Transverse colon (tissue), 4 donors: Measurements from ENCODE around the gene LPIN1. TPM values are rescaled to one million over a fixed set of nuclear protein-coding genes. Genes with fewer than 3 reads are reported as not detected.

ENCODE experiments used
- DNase-seq: peaks from one replicate; pipeline ENCODE4 v3.0.0-alpha.2; 2019
- H3K27ac ChIP-seq, 4 donors: fragments of 200-600 bp; sonication (generic); 2 replicates each; pipeline ENCODE4 v1.5.1; 2016 to 2018; ENCODE audit warnings: inconsistent platforms in 4 of 4
- H3K27me3 ChIP-seq: fragments of 200-600 bp; sonication (generic); 2 replicates; pipeline ENCODE4 v1.5.1; 2017; ENCODE audit warnings: inconsistent platforms
- H3K36me3 ChIP-seq, 4 donors: fragments of 200-600 bp; sonication (generic); 2 replicates each; pipeline ENCODE4 v1.5.1; 2017 to 2019; ENCODE audit warnings: inconsistent platforms in 4 of 4
- H3K4me1 ChIP-seq, 4 donors: fragments of 200-600 bp; sonication (generic); 2 replicates each; pipeline ENCODE4 v1.5.1; 2017 to 2020; ENCODE audit warnings: inconsistent platforms in 4 of 4
- H3K4me3 ChIP-seq, 4 donors: fragments of 200-600 bp; sonication (generic); 1 replicate in 1 of 4; 2 replicates in 3 of 4; pipeline versions ENCODE4 v1.5.1 to v1.6.1; 2017 to 2019; ENCODE audit warnings: inconsistent platforms in 4 of 4
- H3K9me3 ChIP-seq, 2 donors: fragments of 200-600 bp; sonication (generic); 2 replicates each; pipeline ENCODE4 v1.5.1; 2017 to 2019; ENCODE audit warnings: inconsistent platforms in 2 of 2
- EP300 ChIP-seq: sonication (generic); formaldehyde crosslinking; IDR thresholded peaks from one replicate; pipeline ENCODE4 v1.6.1; 2017; ENCODE audit warnings: antibody characterized with exemption, low read depth
- POLR2A ChIP-seq: fragments of 450-650 bp; IDR thresholded peaks from one replicate; pipeline ENCODE4 v1.6.1; 2016; ENCODE audit warnings: antibody characterized with exemption, mild to moderate bottlenecking, moderate library complexity
- POLR2AphosphoS5 ChIP-seq, 3 donors: sonication (generic); formaldehyde crosslinking; IDR thresholded peaks; one replicate each; pipeline ENCODE4 v1.6.1; 2016; ENCODE audit warnings: antibody characterized with exemption in 3 of 3
- WGBS, 2 donors: methylation state at CpG; one replicate each; pipeline ENCODE4 v1.1.5; 2018; ENCODE audit warnings: low coverage in 1 of 2; 5-methylcytosine and 5-hydroxymethylcytosine counted together
- in situ Hi-C, 4 donors: fragments of 200-750 bp; cut with MboI; loops; one replicate each; pipeline versions ENCODE4 v1.15.0 to v1.15.1; 2017; ENCODE audit warnings: low sequenced_read_pairs in 3 of 4, low pct_ligation_motif_present in 1 of 4, low pct_unique_long_range_greater_than_20kb in 1 of 4
- intact Hi-C: fragments of 100-400 bp; cut with DNase I; formaldehyde crosslinking; loops from one replicate; pipeline ENCODE4 v1.15.1; 2023; ENCODE audit warnings: low total_unique reads
- total RNA-seq, 4 donors: library from RNA; depleted of rRNA; stranded (reverse); fragments of >200 nt; gene quantifications; one replicate each; pipeline ENCODE4 v1.1.0, GENCODE V29; 2016
- TF ChIP-seq, protein P1 (sequence below), 5 experiments: fragments of 200-600 bp in 3 of 5; fragments of 450-650 bp in 2 of 5; sonication (generic) in 3 of 5; IDR thresholded peaks; 1 replicate in 2 of 5; 2 replicates in 3 of 5; pipeline ENCODE4 v1.5.1; 2016 to 2017; ENCODE audit warnings: antibody characterized with exemption in 5 of 5, inconsistent platforms in 3 of 5, mild to moderate bottlenecking in 2 of 5, moderate library complexity in 1 of 5

LPIN1 gene
- total RNA-seq, 4 donors from 2014 or later, result 19.7 to 62.1 (median 26.6) TPM

- H3K27me3 ChIP-seq, result no peaks in the 10 kb centered on the region
- in situ Hi-C loops (no loop called here), intact Hi-C loops (loop anchor here (5.0 kb wide), 1 partner anchor 729 kb away; no protein-coding TSS in a partner anchor)
- WGBS, 2 donors, result 81 to 90% methylated on average over 2 to 8 of the region's 8 CpGs
- H3K4me3 ChIP-seq, result no peak overlapping the region
- TF ChIP-seq POLR2AphosphoS5 (IDR thresholded peaks at IDR 0.05) (no peak), POLR2A (no peak), EP300 (no peak)
- TF ChIP-seq, protein P1, sequence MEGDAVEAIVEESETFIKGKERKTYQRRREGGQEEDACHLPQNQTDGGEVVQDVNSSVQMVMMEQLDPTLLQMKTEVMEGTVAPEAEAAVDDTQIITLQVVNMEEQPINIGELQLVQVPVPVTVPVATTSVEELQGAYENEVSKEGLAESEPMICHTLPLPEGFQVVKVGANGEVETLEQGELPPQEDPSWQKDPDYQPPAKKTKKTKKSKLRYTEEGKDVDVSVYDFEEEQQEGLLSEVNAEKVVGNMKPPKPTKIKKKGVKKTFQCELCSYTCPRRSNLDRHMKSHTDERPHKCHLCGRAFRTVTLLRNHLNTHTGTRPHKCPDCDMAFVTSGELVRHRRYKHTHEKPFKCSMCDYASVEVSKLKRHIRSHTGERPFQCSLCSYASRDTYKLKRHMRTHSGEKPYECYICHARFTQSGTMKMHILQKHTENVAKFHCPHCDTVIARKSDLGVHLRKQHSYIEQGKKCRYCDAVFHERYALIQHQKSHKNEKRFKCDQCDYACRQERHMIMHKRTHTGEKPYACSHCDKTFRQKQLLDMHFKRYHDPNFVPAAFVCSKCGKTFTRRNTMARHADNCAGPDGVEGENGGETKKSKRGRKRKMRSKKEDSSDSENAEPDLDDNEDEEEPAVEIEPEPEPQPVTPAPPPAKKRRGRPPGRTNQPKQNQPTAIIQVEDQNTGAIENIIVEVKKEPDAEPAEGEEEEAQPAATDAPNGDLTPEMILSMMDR (IDR thresholded peaks at IDR 0.05), result no peak
- peaks cover 0 to 8% (median 0%) of the 10 kb centered on the region in 4 donors for H3K4me1 ChIP-seq
- no peak overlapping the region for H3K27ac ChIP-seq
- no peaks in the 10 kb centered on the region for H3K9me3 ChIP-seq
- DNase-seq, result no peak
- no peaks in the 10 kb centered on the region for H3K36me3 ChIP-seq
Observed at GRCh38 chr2:11711751-11712150, 34.7 kb upstream of the LPIN1 start.

GRCh38 chr2:11712866-11713265 is 33.6 kb upstream of the LPIN1 start:
- no peaks in the 10 kb centered on the region for H3K9me3 ChIP-seq
- H3K27me3 ChIP-seq, result peaks cover 3% of the 10 kb centered on the region
- no peak for DNase-seq
- intact Hi-C loops (loop anchor here (5.0 kb wide), 1 partner anchor 731 kb away; no protein-coding TSS in a partner anchor), in situ Hi-C loops (no loop called here)
- H3K36me3 ChIP-seq, result no peaks in the 10 kb centered on the region
- peaks cover 0 to 8% (median 2%) of the 10 kb centered on the region in 4 donors for H3K4me1 ChIP-seq
- 81 to 100% methylated on average over 1 to 2 of the region's 2 CpGs for WGBS, 2 donors
- H3K27ac ChIP-seq, result no peak overlapping the region
- TF ChIP-seq, protein P1 (IDR thresholded peaks at IDR 0.05), result no peak
- TF ChIP-seq POLR2A, result no peak
- no peak for TF ChIP-seq EP300
- no peak for TF ChIP-seq POLR2AphosphoS5 (IDR thresholded peaks at IDR 0.05)
- no peak overlapping the region for H3K4me3 ChIP-seq

DNA sequence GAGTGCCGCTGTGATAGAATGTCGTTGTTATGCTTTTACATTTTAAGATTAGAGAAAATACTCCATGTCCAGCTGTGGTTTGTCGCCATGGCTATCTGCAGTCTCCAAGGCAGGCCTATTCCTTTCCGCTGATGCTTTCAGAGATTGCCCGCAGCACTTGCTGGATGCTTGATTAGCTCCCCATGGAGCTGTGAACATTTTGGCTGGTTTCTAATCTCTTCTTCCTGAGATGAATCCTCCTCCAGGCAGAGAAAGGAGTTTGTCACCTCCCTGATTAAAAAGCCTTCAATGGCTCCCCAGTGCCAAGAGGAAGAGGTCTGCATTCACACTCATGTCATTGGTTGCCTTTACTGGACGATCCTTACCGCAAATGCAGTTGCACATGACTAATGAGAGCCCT is 32.6 kb upstream of the LPIN1 start:
- intact Hi-C loops, result loop anchor here (5.0 kb wide), 1 partner anchor 732 kb away; no protein-coding TSS in a partner anchor
- no peak for DNase-seq
- in situ Hi-C loops, result no loop called here
- TF ChIP-seq POLR2A (no peak), EP300 (no peak), POLR2AphosphoS5 (IDR thresholded peaks at IDR 0.05) (no peak)
- TF ChIP-seq, protein P1 (IDR thresholded peaks at IDR 0.05), result no peak
- 91 to 100% methylated on average over 5 to 7 of the region's 7 CpGs for WGBS, 2 donors
- Histone ChIP-seq H3K9me3 (no peaks in the 10 kb centered on the region), H3K27ac (no peak overlapping the region), H3K27me3 (peaks cover 10% of the 10 kb centered on the region), H3K4me3 (no peak overlapping the region), H3K36me3 (no peaks in the 10 kb centered on the region), H3K4me1 (peaks cover 0 to 8% (median 2%) of the 10 kb centered on the region in 4 donors)

DNA sequence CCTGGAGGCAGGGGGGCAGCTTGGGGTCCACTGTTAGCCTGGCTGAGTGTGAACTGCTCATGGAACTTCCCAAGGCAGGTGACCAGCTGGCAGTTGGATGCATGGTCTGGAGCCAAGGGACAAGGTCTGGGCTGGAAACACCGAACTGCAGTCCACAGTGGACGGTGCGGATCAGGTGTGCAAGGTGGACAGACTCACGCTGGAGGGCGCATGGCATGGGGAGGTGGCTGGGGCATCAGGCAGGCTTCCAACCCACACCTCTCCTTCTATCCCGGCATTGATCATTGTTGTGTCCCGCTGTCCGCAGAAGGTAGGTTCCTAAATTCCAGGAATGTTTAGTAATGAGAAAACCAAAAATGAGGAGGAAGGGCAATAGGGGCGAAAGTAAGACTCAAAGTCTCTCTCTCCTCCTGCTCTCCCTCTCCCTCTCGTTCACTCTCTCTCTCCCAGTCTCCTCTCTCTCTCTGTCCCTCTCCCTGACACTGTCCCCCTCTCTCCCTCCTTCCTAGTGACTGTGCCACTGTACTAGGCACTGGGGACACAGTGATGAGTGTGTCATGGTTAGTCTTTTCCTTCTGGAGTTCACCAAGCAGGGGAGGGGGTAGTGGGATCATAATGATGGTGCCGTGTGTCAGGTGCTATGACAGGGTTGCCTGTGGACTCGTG is 30.3 kb upstream of the LPIN1 start:
- 41 to 89% methylated on average over 2 to 12 of the region's 12 CpGs for WGBS, 2 donors
- in situ Hi-C loops, result no loop called here
- no peak for TF ChIP-seq EP300
- no peak for TF ChIP-seq POLR2A
- TF ChIP-seq, protein P1 (IDR thresholded peaks at IDR 0.05), result no peak
- no peak for TF ChIP-seq POLR2AphosphoS5 (IDR thresholded peaks at IDR 0.05)

More for the DNA sequence above, 30.3 kb upstream of the LPIN1 start:
- intact Hi-C loops, result no loop called here
- H3K27me3 ChIP-seq, result peaks cover 17% of the 10 kb centered on the region
- no peaks in the 10 kb centered on the region for H3K36me3 ChIP-seq
- peaks cover 0 to 3% (median 0%) of the 10 kb centered on the region in 4 donors for H3K4me1 ChIP-seq
- no peak for DNase-seq
- no peaks in the 10 kb centered on the region for H3K9me3 ChIP-seq
- H3K4me3 ChIP-seq, result no peak overlapping the region
- peak overlapping the region in 1 of 4 donors; percentile 25 for H3K27ac ChIP-seq
